Stomach (tissue), 9 donors: ENCODE results near the gene LRP1B. TPM values are rescaled to one million over a fixed set of nuclear protein-coding genes. Genes with fewer than 3 reads are reported as not detected.

Source experiments
- DNase-seq, 2 donors: peaks; one replicate each; pipeline versions ENCODE4 v3.0.0 to v3.0.0-alpha.2; 2013 to 2019
- H3K27ac ChIP-seq, 5 donors: fragments of 200-600 bp in 4 of 5; sonication (generic) in 4 of 5; one replicate each; pipeline ENCODE4 v1.5.1; 2013 to 2019; ENCODE audit warnings: mild to moderate bottlenecking in 1 of 5, moderate library complexity in 1 of 5
- H3K27me3 ChIP-seq, 3 donors: fragments of 200-600 bp; sonication (generic); one replicate each; pipeline ENCODE4 v1.5.1; 2017 to 2019; ENCODE audit warnings: mixed run types in 1 of 3
- H3K36me3 ChIP-seq, 4 donors: fragments of 200-600 bp; sonication (generic); 1 replicate in 3 of 4; 2 replicates in 1 of 4; pipeline ENCODE4 v1.5.1; 2016 to 2019
- H3K4me1 ChIP-seq, 4 donors: fragments of 200-600 bp; sonication (generic); one replicate each; pipeline ENCODE4 v1.5.1; 2016 to 2019
- H3K4me3 ChIP-seq, 4 donors: fragments of 200-600 bp; sonication (generic) in 3 of 4; one replicate each; pipeline ENCODE4 v1.5.1; 2016 to 2019; ENCODE audit warnings: mild to moderate bottlenecking in 1 of 4
- H3K9me3 ChIP-seq, 4 donors: fragments of 200-600 bp; sonication (generic); one replicate each; pipeline ENCODE4 v1.5.1; 2016 to 2019
- EP300 ChIP-seq: sonication (generic); formaldehyde crosslinking; IDR thresholded peaks from one replicate; pipeline ENCODE4 v1.6.1; 2017; ENCODE audit warnings: antibody characterized with exemption
- POLR2A ChIP-seq, 4 donors: fragments of 450-650 bp; IDR thresholded peaks; one replicate each; pipeline ENCODE4 v1.6.1; 2016; ENCODE audit warnings: antibody characterized with exemption in 4 of 4, control low read depth in 2 of 4, mild to moderate bottlenecking in 1 of 4, moderate library complexity in 1 of 4
- POLR2AphosphoS5 ChIP-seq, 3 donors: sonication (generic); formaldehyde crosslinking; IDR thresholded peaks; one replicate each; pipeline ENCODE4 v1.6.1; 2016; ENCODE audit warnings: antibody characterized with exemption in 3 of 3
- WGBS, 5 donors: extraction: QIAGEN DNeasy Blood & Tissue Kit in 3 of 5; methylation state at CpG; one replicate each; pipeline versions ENCODE4 v1.1.5 to v1.1.7; 2013 to 2018; 5-methylcytosine and 5-hydroxymethylcytosine counted together
- intact Hi-C: fragments of 100-400 bp; cut with DNase I; formaldehyde crosslinking; loops from one replicate; pipeline ENCODE4 v1.15.1; 2023; ENCODE audit warnings: low total_unique reads
- polyA plus RNA-seq, 3 donors: library from polyadenylated mRNA; stranded (reverse); fragments of 200-250 nt; gene quantifications; one replicate each; pipeline ENCODE4 v1.2.3, GENCODE V29; 2013
- total RNA-seq, 5 donors: library from RNA; depleted of rRNA; stranded (reverse); fragments of >200 nt; gene quantifications; one replicate each; pipeline versions ENCODE4 v1.1.0 to v1.2.3, GENCODE V29; 2014 to 2016
- TF ChIP-seq, protein P1 (sequence below), 7 experiments: fragments of 450-650 bp in 4 of 7; fragments of 200-600 bp in 3 of 7; sonication (generic) in 3 of 7; IDR thresholded peaks; one replicate each; pipeline ENCODE4 v1.5.1; 2016 to 2019; ENCODE audit warnings: antibody characterized with exemption in 7 of 7, control low read depth in 2 of 7, mild to moderate bottlenecking in 1 of 7
- donor health status: healthy with polysubstance abuse.
- donor health status: Bipolar disorder and iron deficiency.
- donor health status: healthy.

The LRP1B gene
- total and polyA plus RNA-seq, 8 donors: under 0.01 to 9.0 (median 0.38) TPM

DNA sequence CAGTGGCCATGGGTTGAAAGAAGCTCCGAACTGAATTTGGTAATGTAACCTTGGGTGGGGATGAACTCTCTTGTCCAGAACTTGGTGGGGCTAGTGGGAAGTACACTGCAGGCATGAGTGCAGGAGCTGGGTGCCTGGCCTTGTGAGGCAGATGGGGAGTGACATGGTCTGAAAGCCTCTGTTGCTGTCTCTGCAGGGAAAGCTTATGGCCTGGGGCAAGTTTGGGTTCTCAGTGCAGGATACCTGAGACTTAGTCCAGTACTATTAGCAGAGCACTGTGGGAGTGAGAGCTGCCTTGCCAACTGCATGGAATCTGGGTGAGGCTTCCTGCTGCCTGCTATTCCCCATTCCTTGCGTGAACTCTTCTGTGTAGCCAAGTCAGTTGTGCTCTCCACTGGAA lies 1729.8 kb downstream of the LRP1B start:
- Histone ChIP-seq H3K27ac (no peak overlapping the region), H3K4me1 (no peaks in the 10 kb centered on the region), H3K36me3 (no peaks in the 10 kb centered on the region), H3K4me3 (no peak overlapping the region), H3K9me3 (peaks cover 0 to 26% (median 14%) of the 10 kb centered on the region in 4 donors), H3K27me3 (no peaks in the 10 kb centered on the region)
- WGBS, 5 donors: 76 to 94% (median 90%) methylated on average over 2 of the region's 2 CpGs
- intact Hi-C loops: no loop called here
- TF ChIP-seq POLR2A (IDR thresholded peaks at IDR 0.05) (no peak), EP300 (no peak), POLR2AphosphoS5 (IDR thresholded peaks at IDR 0.05) (no peak)
- TF ChIP-seq, protein P1, sequence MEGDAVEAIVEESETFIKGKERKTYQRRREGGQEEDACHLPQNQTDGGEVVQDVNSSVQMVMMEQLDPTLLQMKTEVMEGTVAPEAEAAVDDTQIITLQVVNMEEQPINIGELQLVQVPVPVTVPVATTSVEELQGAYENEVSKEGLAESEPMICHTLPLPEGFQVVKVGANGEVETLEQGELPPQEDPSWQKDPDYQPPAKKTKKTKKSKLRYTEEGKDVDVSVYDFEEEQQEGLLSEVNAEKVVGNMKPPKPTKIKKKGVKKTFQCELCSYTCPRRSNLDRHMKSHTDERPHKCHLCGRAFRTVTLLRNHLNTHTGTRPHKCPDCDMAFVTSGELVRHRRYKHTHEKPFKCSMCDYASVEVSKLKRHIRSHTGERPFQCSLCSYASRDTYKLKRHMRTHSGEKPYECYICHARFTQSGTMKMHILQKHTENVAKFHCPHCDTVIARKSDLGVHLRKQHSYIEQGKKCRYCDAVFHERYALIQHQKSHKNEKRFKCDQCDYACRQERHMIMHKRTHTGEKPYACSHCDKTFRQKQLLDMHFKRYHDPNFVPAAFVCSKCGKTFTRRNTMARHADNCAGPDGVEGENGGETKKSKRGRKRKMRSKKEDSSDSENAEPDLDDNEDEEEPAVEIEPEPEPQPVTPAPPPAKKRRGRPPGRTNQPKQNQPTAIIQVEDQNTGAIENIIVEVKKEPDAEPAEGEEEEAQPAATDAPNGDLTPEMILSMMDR (IDR thresholded peaks at IDR 0.05): no peak
- no peak for DNase-seq

DNA sequence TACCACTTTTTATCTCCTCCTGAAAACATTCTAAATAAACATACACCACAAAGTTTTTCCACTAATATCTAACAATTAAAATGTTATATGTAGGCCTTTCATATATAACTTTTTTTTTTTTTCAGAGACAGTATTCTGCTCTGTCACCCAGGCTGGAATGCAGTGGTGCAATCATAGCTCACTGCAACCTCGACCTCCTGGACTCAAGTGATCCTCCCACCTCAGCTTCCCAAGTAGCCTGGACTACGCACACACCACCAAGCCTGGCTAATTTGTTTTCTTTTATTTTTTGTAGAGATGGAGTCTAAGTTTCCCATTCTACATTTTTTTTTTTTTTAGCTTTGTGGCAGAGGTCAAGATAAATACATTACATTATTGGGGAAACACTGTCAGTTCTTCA lies 1738.0 kb downstream of the LRP1B start:
- no peak for DNase-seq
- H3K4me1 ChIP-seq: no peaks in the 10 kb centered on the region
- 60 to 77% (median 70%) methylated on average over 2 of the region's 2 CpGs for WGBS, 5 donors
- H3K27ac ChIP-seq: no peak overlapping the region
- H3K27me3 ChIP-seq: no peaks in the 10 kb centered on the region
- H3K9me3 ChIP-seq: no peaks in the 10 kb centered on the region
- TF ChIP-seq EP300 (no peak), POLR2A (IDR thresholded peaks at IDR 0.05) (no peak), POLR2AphosphoS5 (IDR thresholded peaks at IDR 0.05) (no peak)
- TF ChIP-seq, protein P1 (IDR thresholded peaks at IDR 0.05): no peak
- no peaks in the 10 kb centered on the region for H3K36me3 ChIP-seq
- intact Hi-C loops: no loop called here
- H3K4me3 ChIP-seq: no peak overlapping the region

DNA sequence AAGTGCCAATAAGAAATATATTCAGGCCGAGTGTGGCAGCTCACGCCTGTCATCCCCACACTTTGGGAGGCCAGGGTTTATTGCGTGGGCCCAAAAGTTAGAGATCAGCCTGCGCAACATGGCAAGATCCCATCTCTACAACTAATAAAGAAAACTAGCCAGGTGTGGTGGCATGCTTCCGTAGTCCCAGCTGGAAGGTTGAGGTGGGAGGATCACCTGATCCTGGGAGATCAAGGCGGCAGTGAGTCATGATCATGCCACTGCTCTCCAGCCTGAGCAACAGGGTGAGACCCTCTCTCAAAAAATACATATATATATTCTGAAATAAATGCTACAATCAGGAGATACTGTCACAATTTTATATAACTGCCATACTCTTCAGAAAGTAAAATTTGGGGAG lies 1745.9 kb downstream of the LRP1B start:
- Histone ChIP-seq H3K36me3 (no peaks in the 10 kb centered on the region), H3K27ac (no peak overlapping the region), H3K4me1 (no peaks in the 10 kb centered on the region), H3K4me3 (no peak overlapping the region), H3K27me3 (no peaks in the 10 kb centered on the region), H3K9me3 (no peaks in the 10 kb centered on the region)
- WGBS, 5 donors: 87 to 95% (median 92%) methylated on average over 6 of the region's 6 CpGs
- DNase-seq: no peak
- intact Hi-C loops: no loop called here
- no peak for TF ChIP-seq EP300
- no peak for TF ChIP-seq POLR2AphosphoS5 (IDR thresholded peaks at IDR 0.05)
- no peak for TF ChIP-seq POLR2A (IDR thresholded peaks at IDR 0.05)

DNA sequence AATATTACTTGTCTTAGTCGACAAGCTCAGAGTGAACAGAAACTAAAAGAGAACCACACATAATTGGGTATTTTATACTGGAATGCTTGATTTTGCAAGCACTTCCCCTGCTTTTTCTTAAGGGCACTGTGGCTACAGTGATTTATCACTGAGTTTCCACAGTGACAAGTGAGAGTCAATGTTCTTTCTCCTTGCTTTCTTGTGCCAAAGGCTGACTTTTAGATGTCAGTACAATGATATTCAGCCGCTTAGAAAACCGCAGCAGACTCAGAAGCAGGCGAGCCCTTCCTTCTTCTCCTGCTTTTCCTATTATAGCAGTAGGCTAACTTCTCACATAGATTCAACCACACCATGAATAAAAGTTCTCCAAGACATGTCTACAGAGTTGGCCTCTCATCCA lies 1747.0 kb downstream of the LRP1B start:
- 90 to 92% (median 91%) methylated on average over 4 of the region's 4 CpGs for WGBS, 5 donors
- H3K9me3 ChIP-seq: no peaks in the 10 kb centered on the region
- no peaks in the 10 kb centered on the region for H3K4me1 ChIP-seq
- intact Hi-C loops: no loop called here
- no peaks in the 10 kb centered on the region for H3K36me3 ChIP-seq
- DNase-seq: no peak
- H3K27ac ChIP-seq: no peak overlapping the region
- TF ChIP-seq, protein P1 (IDR thresholded peaks at IDR 0.05): no peak
- TF ChIP-seq POLR2A (IDR thresholded peaks at IDR 0.05) (no peak), EP300 (no peak), POLR2AphosphoS5 (IDR thresholded peaks at IDR 0.05) (no peak)
- H3K27me3 ChIP-seq: no peaks in the 10 kb centered on the region
- no peak overlapping the region for H3K4me3 ChIP-seq

DNA sequence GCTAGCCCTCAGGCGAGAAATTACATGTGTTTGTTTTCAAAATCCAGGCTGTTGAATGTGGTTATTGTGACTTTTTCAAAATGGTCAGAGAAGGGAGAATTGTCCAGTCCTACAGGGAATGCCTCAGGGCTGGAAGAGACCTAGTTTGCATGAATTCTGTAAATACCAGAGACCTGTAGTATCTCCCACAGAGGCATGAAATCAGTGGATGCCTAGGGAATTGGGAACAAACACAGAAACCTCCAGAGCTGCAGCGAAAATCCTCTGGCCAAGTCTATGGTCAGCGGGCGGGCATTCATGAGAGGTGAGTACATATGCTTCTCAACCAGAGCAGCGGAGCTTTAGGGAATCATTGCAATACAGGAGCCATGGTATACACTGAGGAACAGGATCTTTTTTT lies 1754.1 kb downstream of the LRP1B start:
- 92 to 95% (median 93%) methylated on average over 5 of the region's 5 CpGs for WGBS, 5 donors

More for the DNA sequence above, 1754.1 kb downstream of the LRP1B start:
- Histone ChIP-seq H3K27ac (no peak overlapping the region), H3K4me3 (no peak overlapping the region), H3K4me1 (no peaks in the 10 kb centered on the region), H3K27me3 (no peaks in the 10 kb centered on the region), H3K9me3 (no peaks in the 10 kb centered on the region), H3K36me3 (no peaks in the 10 kb centered on the region)
- no peak for TF ChIP-seq POLR2A (IDR thresholded peaks at IDR 0.05)
- intact Hi-C loops: no loop called here
- no peak for DNase-seq
